Muscle layer of colon (tissue), 2 donors: ENCODE results near the gene TMC3.

ENCODE experiments used
- H3K27ac ChIP-seq: one replicate; pipeline ENCODE4 v1.7.0; 2013; ENCODE audit warnings: low read depth, mild to moderate bottlenecking, low read length, moderate library complexity
- H3K27me3 ChIP-seq, 2 donors: one replicate each; pipeline ENCODE4 v1.7.0; 2013; ENCODE audit warnings: low read length in 2 of 2, mild to moderate bottlenecking in 2 of 2; ENCODE audit not compliant: insufficient read depth in 2 of 2, control insufficient read depth in 1 of 2
- H3K36me3 ChIP-seq: one replicate; pipeline ENCODE4 v1.7.0; 2013; ENCODE audit warnings: mild to moderate bottlenecking, low read length; ENCODE audit not compliant: insufficient read depth
- H3K4me1 ChIP-seq: one replicate; pipeline ENCODE4 v1.7.0; 2013; ENCODE audit warnings: mild to moderate bottlenecking, low read length; ENCODE audit not compliant: insufficient read depth
- H3K4me3 ChIP-seq, 2 donors: one replicate each; pipeline ENCODE4 v1.7.0; 2013; ENCODE audit warnings: low read length in 2 of 2, low read depth in 1 of 2, mild to moderate bottlenecking in 1 of 2, moderate library complexity in 1 of 2
- H3K9ac ChIP-seq: one replicate; pipeline ENCODE4 v1.7.0; 2013; ENCODE audit warnings: low read length
- H3K9me3 ChIP-seq: one replicate; pipeline ENCODE4 v1.7.0; 2013; ENCODE audit warnings: mild to moderate bottlenecking, low read length
- donor health status: abdominal sarcoma.
- donor health status: Adenocarcinoma of cecum.

TMC3 gene

GRCh38 chr15:81407176-81407575 is 33.2 kb upstream of the TMC3 start:
- H3K27ac ChIP-seq: no peak overlapping the region
- no peaks in the 10 kb centered on the region for H3K27me3 ChIP-seq
- no peaks in the 10 kb centered on the region for H3K9me3 ChIP-seq
- H3K4me3 ChIP-seq: no peak overlapping the region
- H3K36me3 ChIP-seq: no peaks in the 10 kb centered on the region
- peaks cover 4% of the 10 kb centered on the region for H3K4me1 ChIP-seq
- H3K9ac ChIP-seq: no peak overlapping the region

GRCh38 chr15:81400640-81401236 is 26.7 kb upstream of the TMC3 start:
- H3K4me1 ChIP-seq: no peaks in the 10 kb centered on the region
- no peaks in the 10 kb centered on the region for H3K36me3 ChIP-seq
- H3K9me3 ChIP-seq: no peaks in the 10 kb centered on the region
- no peak overlapping the region for H3K27ac ChIP-seq
- no peak overlapping the region for H3K4me3 ChIP-seq
- no peaks in the 10 kb centered on the region for H3K27me3 ChIP-seq
- no peak overlapping the region for H3K9ac ChIP-seq

GRCh38 chr15:81398910-81399551 is 25.0 kb upstream of the TMC3 start:
- no peak overlapping the region for H3K27ac ChIP-seq
- H3K9me3 ChIP-seq: no peaks in the 10 kb centered on the region

DNA sequence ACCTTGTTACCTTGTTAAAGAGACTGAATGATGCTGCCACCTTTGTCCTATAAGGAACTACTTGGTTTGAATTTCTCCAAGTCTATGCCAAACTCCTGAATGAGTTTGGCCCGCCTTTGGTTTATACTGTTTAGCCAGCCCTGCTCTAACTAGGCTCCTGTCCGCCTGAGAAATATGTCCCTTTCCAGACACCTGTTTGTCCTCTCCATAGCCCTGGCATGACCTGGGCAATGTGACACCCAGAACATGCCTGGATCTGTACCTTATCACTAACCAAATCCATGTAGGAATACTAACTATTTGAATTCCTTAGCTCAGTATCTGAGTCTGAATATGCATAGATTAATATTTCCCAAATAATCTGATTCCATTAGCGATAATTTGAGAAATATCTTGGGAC is 24.4 kb upstream of the TMC3 start:
- no peak overlapping the region for H3K4me3 ChIP-seq
- no peaks in the 10 kb centered on the region for H3K27me3 ChIP-seq
- no peak overlapping the region for H3K9ac ChIP-seq
- no peaks in the 10 kb centered on the region for H3K4me1 ChIP-seq
- no peak overlapping the region for H3K27ac ChIP-seq
- H3K9me3 ChIP-seq: no peaks in the 10 kb centered on the region
- no peaks in the 10 kb centered on the region for H3K36me3 ChIP-seq

More at GRCh38 chr15:81398910-81399551, 25.0 kb upstream of the TMC3 start:
- Histone ChIP-seq H3K4me1 (no peaks in the 10 kb centered on the region), H3K9ac (no peak overlapping the region), H3K36me3 (no peaks in the 10 kb centered on the region), H3K4me3 (no peak overlapping the region), H3K27me3 (no peaks in the 10 kb centered on the region)

- no peak overlapping the region for H3K9ac ChIP-seq
- no peaks in the 10 kb centered on the region for H3K36me3 ChIP-seq
- H3K4me1 ChIP-seq: no peaks in the 10 kb centered on the region
- no peak overlapping the region for H3K4me3 ChIP-seq
- no peak overlapping the region for H3K27ac ChIP-seq
- H3K9me3 ChIP-seq: no peaks in the 10 kb centered on the region
- H3K27me3 ChIP-seq: no peaks in the 10 kb centered on the region
Measured at GRCh38 chr15:81394603-81395002, 20.6 kb upstream of the TMC3 start.

GRCh38 chr15:81391657-81392056 is 17.6 kb upstream of the TMC3 start:
- Histone ChIP-seq H3K9ac (no peak overlapping the region), H3K27me3 (no peaks in the 10 kb centered on the region), H3K4me3 (no peak overlapping the region), H3K4me1 (no peaks in the 10 kb centered on the region), H3K27ac (no peak overlapping the region), H3K36me3 (no peaks in the 10 kb centered on the region), H3K9me3 (no peaks in the 10 kb centered on the region)

- Histone ChIP-seq H3K27me3 (no peaks in the 10 kb centered on the region), H3K27ac (no peak overlapping the region), H3K4me1 (no peaks in the 10 kb centered on the region), H3K9me3 (no peaks in the 10 kb centered on the region), H3K36me3 (no peaks in the 10 kb centered on the region), H3K9ac (no peak overlapping the region), H3K4me3 (no peak overlapping the region)
Measured at GRCh38 chr15:81388436-81388770, 14.4 kb upstream of the TMC3 start.

DNA sequence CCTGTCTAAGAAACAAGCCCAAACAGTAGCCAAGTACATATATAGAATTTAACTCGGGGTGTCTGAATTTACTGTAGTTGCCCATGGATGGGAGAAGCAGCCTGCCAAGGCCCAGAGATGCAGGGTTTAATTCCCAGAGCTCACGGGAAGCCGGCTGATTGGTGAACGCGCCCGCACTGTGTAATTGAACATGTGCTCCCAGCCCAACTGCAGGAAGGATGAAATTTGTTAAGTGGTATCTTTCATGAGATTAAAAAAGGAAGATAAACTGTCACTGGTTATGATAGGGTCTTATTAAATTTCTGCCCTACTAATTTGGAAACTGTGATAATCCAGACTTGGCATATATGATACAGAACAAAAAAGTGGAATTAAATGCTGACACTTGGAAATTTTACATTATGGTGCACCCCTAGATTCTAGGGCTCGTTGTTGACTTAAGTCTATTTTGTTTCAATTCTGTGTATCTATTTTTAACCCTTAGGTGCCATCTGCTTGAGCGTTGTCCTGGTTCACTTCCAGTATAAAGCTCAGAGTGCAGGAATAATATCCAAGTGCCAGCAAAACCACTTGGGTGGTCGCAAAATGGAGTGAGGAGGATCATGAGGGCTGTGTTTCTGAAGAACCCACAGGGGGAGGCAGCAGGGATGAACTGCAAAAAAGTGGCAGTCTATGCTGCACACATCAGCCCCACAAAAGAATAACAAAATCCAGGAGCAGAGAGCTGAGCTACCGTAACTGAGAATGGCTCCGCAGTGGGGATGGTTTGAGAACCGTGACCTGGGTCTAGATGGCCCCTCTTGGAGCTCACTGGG is 13.8 kb upstream of the TMC3 start:
- Histone ChIP-seq H3K9ac (no peak overlapping the region), H3K36me3 (no peaks in the 10 kb centered on the region), H3K27me3 (no peaks in the 10 kb centered on the region), H3K27ac (no peak overlapping the region), H3K4me1 (no peaks in the 10 kb centered on the region), H3K4me3 (no peak overlapping the region), H3K9me3 (no peaks in the 10 kb centered on the region)

GRCh38 chr15:81386947-81387346 is 12.9 kb upstream of the TMC3 start:
- Histone ChIP-seq H3K36me3 (no peaks in the 10 kb centered on the region), H3K9me3 (no peaks in the 10 kb centered on the region), H3K27me3 (no peaks in the 10 kb centered on the region), H3K9ac (no peak overlapping the region), H3K27ac (no peak overlapping the region), H3K4me1 (no peaks in the 10 kb centered on the region), H3K4me3 (no peak overlapping the region)

- Histone ChIP-seq H3K36me3 (no peaks in the 10 kb centered on the region), H3K27ac (no peak overlapping the region), H3K9ac (no peak overlapping the region), H3K27me3 (no peaks in the 10 kb centered on the region), H3K4me3 (no peak overlapping the region), H3K4me1 (no peaks in the 10 kb centered on the region), H3K9me3 (no peaks in the 10 kb centered on the region)
Measured at GRCh38 chr15:81385721-81386076, 11.7 kb upstream of the TMC3 start.

DNA sequence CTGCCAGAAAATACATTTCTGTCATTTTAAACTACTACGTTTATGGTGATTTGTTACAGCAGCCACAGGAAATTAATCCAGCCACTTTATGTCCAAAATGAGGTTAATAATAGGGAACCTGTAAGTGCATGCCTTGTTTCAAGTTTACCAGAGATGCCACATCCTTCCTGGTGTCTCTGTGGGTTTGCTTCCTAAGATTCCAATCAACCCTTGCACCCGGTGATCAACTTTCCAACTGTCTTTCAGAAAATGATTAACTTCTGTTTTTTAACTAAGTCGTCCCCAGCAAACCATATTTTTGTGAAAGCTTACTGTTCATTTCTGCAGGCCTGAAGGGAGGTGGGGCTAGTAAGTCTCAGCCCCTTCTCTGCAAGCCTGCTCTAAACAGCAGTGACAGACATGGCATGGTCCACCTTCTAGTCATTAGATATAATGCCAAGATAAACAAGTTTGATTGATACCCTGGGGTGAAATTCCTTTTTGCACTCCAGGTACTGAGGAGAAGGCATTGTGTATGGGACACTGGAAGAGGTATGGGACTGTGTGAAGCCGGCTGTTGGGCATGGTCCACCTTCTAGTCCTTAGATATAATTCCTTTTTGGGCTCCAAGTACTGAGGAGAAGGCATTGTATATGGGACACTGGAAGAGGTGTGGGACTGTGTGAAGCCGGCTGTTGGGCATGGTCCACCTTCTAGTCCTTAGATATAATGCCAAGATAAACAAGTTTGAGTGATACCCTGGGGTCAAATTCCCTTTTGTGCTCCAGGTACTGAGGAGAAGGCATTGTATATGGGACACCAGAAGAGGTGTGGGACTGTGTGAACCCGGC is 11.1 kb upstream of the TMC3 start:
- H3K9ac ChIP-seq: no peak overlapping the region
- no peaks in the 10 kb centered on the region for H3K27me3 ChIP-seq

More for the DNA sequence above, 11.1 kb upstream of the TMC3 start:
- Histone ChIP-seq H3K9me3 (no peaks in the 10 kb centered on the region), H3K4me1 (no peaks in the 10 kb centered on the region), H3K36me3 (no peaks in the 10 kb centered on the region), H3K27ac (no peak overlapping the region), H3K4me3 (no peak overlapping the region)
